Neutrophil (primary cell): Measurements from ENCODE around the gene ADCY4.

ENCODE experiments used
- H3K27ac ChIP-seq: fragments of 200-600 bp; sonication (generic); 2 replicates; pipeline ENCODE4 v1.5.1; 2016; ENCODE audit warnings: mild to moderate bottlenecking, moderate library complexity
- H3K27me3 ChIP-seq: fragments of 200-600 bp; sonication (generic); 2 replicates; pipeline ENCODE4 v1.6.0; 2016; ENCODE audit warnings: mild to moderate bottlenecking
- H3K36me3 ChIP-seq: fragments of 200-600 bp; sonication (generic); 2 replicates; pipeline ENCODE4 v1.5.1; 2017
- H3K4me1 ChIP-seq, 2 experiments: fragments of 200-600 bp in 1 of 2; sonication (generic) in 1 of 2; 1 replicate in 1 of 2; 2 replicates in 1 of 2; pipeline versions ENCODE4 v1.5.1 to v1.6.1; 2013 to 2016; ENCODE audit warnings: low read depth in 1 of 2, low read length in 1 of 2, mild to moderate bottlenecking in 1 of 2, moderate library complexity in 1 of 2; ENCODE audit not compliant: control insufficient read depth in 1 of 2, insufficient read depth in 1 of 2
- H3K4me3 ChIP-seq, 2 experiments: fragments of 200-600 bp in 1 of 2; sonication (generic) in 1 of 2; 1 replicate in 1 of 2; 2 replicates in 1 of 2; pipeline ENCODE4 v1.5.1; 2013 to 2016; ENCODE audit warnings: low read depth in 1 of 2, low read length in 1 of 2, mild to moderate bottlenecking in 1 of 2, moderate library complexity in 1 of 2
- H3K9me3 ChIP-seq: fragments of 200-600 bp; sonication (generic); 2 replicates; pipeline ENCODE4 v1.5.1; 2016
- TF ChIP-seq, protein P1 (sequence below): fragments of 200-600 bp; sonication (generic); IDR thresholded peaks from 2 replicates; pipeline ENCODE4 v1.5.1; 2016; ENCODE audit warnings: antibody characterized with exemption

ADCY4 gene

DNA sequence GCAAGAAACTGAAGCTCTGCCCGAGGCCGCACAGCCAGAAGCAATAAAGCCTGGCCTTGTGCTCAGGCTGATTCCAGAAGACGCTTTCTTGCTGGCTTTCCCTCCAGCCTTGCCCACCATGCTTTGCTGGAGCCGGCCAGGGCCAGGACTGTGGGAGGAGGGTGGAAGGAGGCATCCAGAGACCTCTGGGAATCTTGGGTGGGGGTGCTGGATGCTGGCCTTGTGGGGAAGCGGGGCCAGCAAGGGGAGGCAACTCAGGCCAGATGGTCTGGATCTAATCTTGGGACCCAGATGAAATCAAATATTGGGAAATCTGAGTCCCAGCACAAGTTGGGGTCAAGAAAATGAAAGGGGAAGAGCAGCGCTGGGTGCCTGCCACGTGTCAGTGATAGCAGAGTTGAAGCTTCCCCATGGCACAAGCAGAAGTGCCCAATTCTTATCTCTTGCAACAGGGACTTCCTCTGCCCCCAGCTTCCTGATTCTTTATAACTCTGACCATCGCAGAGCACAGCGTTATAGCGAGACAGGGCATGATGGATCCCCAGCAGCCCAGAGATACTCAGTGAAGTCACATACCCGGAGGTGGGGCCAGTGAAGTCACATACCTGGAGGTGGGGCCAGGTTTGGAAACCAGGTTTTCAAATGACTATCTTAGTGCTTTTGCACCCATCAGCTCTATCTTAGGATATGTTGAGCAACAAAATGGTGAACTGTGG, 57.1 kb downstream of the ADCY4 start:
- Histone ChIP-seq H3K27ac (peak overlapping the region; percentile 97), H3K4me3 (peak overlapping the region; percentile 49 to 59), H3K27me3 (no peaks in the 10 kb centered on the region), H3K9me3 (no peaks in the 10 kb centered on the region), H3K4me1 (peaks cover 95 to 96% of the 10 kb centered on the region in 2 experiments), H3K36me3 (no peaks in the 10 kb centered on the region)
- TF ChIP-seq, protein P1, sequence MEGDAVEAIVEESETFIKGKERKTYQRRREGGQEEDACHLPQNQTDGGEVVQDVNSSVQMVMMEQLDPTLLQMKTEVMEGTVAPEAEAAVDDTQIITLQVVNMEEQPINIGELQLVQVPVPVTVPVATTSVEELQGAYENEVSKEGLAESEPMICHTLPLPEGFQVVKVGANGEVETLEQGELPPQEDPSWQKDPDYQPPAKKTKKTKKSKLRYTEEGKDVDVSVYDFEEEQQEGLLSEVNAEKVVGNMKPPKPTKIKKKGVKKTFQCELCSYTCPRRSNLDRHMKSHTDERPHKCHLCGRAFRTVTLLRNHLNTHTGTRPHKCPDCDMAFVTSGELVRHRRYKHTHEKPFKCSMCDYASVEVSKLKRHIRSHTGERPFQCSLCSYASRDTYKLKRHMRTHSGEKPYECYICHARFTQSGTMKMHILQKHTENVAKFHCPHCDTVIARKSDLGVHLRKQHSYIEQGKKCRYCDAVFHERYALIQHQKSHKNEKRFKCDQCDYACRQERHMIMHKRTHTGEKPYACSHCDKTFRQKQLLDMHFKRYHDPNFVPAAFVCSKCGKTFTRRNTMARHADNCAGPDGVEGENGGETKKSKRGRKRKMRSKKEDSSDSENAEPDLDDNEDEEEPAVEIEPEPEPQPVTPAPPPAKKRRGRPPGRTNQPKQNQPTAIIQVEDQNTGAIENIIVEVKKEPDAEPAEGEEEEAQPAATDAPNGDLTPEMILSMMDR, result no peak

DNA sequence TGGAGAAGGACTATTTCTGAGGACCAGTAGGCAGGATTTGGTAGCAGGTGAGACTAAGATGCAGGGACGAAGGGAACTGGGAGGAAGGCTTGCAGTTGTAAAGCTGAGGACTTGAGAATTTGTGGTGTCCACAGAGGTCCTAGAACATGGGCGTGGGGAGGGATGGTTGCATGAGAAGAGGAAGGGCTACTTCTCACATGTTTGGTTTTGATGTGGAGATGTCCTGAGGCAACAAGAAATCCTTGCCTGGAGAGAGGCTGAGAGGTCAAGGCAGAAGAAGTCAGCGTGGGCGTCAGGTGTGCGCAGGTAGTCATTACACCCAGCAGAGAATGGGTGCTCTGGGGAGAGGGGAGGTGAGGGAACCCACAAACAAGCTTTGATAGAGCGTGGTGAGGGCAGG, 57.8 kb downstream of the ADCY4 start:
- Histone ChIP-seq H3K4me1 (peaks cover 95 to 97% of the 10 kb centered on the region in 2 experiments), H3K27ac (peak overlapping the region; percentile 97)
- TF ChIP-seq, protein P1, result no peak

GRCh38 chr14:24274101-24274543, 60.7 kb downstream of the ADCY4 start:
- no peaks in the 10 kb centered on the region for H3K9me3 ChIP-seq
- peaks cover 78 to 79% of the 10 kb centered on the region in 2 experiments for H3K4me1 ChIP-seq
- no peaks in the 10 kb centered on the region for H3K27me3 ChIP-seq
- peak overlapping the region; percentile 6 to 26 for H3K4me3 ChIP-seq
- H3K27ac ChIP-seq, result peak overlapping the region; percentile 95
- peaks cover 5% of the 10 kb centered on the region for H3K36me3 ChIP-seq
- TF ChIP-seq, protein P1, result no peak

More for the DNA sequence above, 57.8 kb downstream of the ADCY4 start:
- no peaks in the 10 kb centered on the region for H3K36me3 ChIP-seq
- H3K4me3 ChIP-seq, result peak overlapping the region; percentile 49 to 59
- no peaks in the 10 kb centered on the region for H3K27me3 ChIP-seq
- no peaks in the 10 kb centered on the region for H3K9me3 ChIP-seq

- Histone ChIP-seq H3K4me3 (peak overlapping the region in 1 of 2 experiments; percentile 26), H3K4me1 (peaks cover 71 to 72% of the 10 kb centered on the region in 2 experiments)
- TF ChIP-seq, protein P1, result no peak
These were observed 61.4 kb downstream of the ADCY4 start for GRCh38 chr14:24273422-24273998.

GRCh38 chr14:24272467-24272866, 62.4 kb downstream of the ADCY4 start:
- H3K9me3 ChIP-seq, result no peaks in the 10 kb centered on the region
- peaks cover 61 to 62% of the 10 kb centered on the region in 2 experiments for H3K4me1 ChIP-seq
- TF ChIP-seq, protein P1, result no peak
- H3K27ac ChIP-seq, result peak overlapping the region; percentile 95
- no peak overlapping the region for H3K4me3 ChIP-seq
- no peaks in the 10 kb centered on the region for H3K27me3 ChIP-seq
- H3K36me3 ChIP-seq, result peaks cover 20% of the 10 kb centered on the region

More at GRCh38 chr14:24273422-24273998, 61.4 kb downstream of the ADCY4 start:
- Histone ChIP-seq H3K9me3 (no peaks in the 10 kb centered on the region), H3K36me3 (peaks cover 11% of the 10 kb centered on the region), H3K27ac (peak overlapping the region; percentile 95), H3K27me3 (no peaks in the 10 kb centered on the region)
